Measurements from ENCODE around the gene EMP3. TPM values are rescaled to one million over a fixed set of nuclear protein-coding genes. Genes with fewer than 3 reads are reported as not detected.

The EMP3 gene
- total and polyA plus RNA-seq, 2 of the 13 experiments (the other 11 are each of a cell fraction or from before 2014, with no cell fraction given) = 2.2 to 7.8 TPM

- TF ChIP-seq ZC3H13 (CRISPR knock-in tag; IDR thresholded peaks at IDR 0.05) = 0 out of 2 replicates have a peak, but pooled peaks have one; percentile 22
- peak; percentile 5; the same call in 1 of the 2 replicates for TF ChIP-seq ZNF790 (CRISPR knock-in tag; IDR thresholded peaks at IDR 0.05; ENCODE audit: borderline replicate concordance)
- TF ChIP-seq ZNF3 (CRISPR knock-in tag; IDR thresholded peaks at IDR 0.05) = peak; percentile 93
- TF ChIP-seq ZSCAN21 (CRISPR knock-in tag; IDR thresholded peaks at IDR 0.05; ENCODE audit: borderline replicate concordance) = peak; percentile 20; the same call in 1 of the 2 replicates
- no peak for TF ChIP-seq ZNF782 (CRISPR knock-in tag; IDR thresholded peaks at IDR 0.05; ENCODE audit: borderline replicate concordance)
- peak; percentile 28; the same call in 1 of the 2 replicates for TF ChIP-seq ZFP91 (CRISPR knock-in tag; IDR thresholded peaks at IDR 0.05; ENCODE audit: borderline replicate concordance)
- TF ChIP-seq KLF16 (CRISPR knock-in tag; IDR thresholded peaks at IDR 0.05) = peak in 1 of 2 experiments; percentile 73; a peak in 2 of 4 replicates
- 0 out of 2 replicates have a peak, but pooled peaks have one; percentile 13 for TF ChIP-seq ATF7 (IDR thresholded peaks at IDR 0.05)
- no peak; the same call in 1 of the 2 replicates for TF ChIP-seq ATF7 (CRISPR knock-in tag; IDR thresholded peaks at IDR 0.05)
- TF ChIP-seq RCOR2 (CRISPR knock-in tag; IDR thresholded peaks at IDR 0.05) = peak; percentile 92
- TF ChIP-seq MTERF4 (CRISPR knock-in tag; IDR thresholded peaks at IDR 0.05) = no peak
- no peak for TF ChIP-seq ZNF34 (CRISPR knock-in tag; IDR thresholded peaks at IDR 0.05; ENCODE audit: borderline replicate concordance)
- no peak; the same call in 1 of the 2 replicates for TF ChIP-seq MNT (IDR thresholded peaks at IDR 0.05)
- TF ChIP-seq ATF7-NPFF (CRISPR knock-in tag; IDR thresholded peaks at IDR 0.05; ENCODE audit: low read depth) = no peak
- peak; percentile 65; the same call in 1 of the 2 replicates for TF ChIP-seq ATF2 (CRISPR knock-in tag; IDR thresholded peaks at IDR 0.05)
- peak; percentile 71; the same call in 1 of the 2 replicates for TF ChIP-seq ARID4A (CRISPR knock-in tag; IDR thresholded peaks at IDR 0.05; ENCODE audit: borderline replicate concordance)
- TF ChIP-seq ZFP82 (CRISPR knock-in tag; IDR thresholded peaks at IDR 0.05; ENCODE audit: borderline replicate concordance) = peak; percentile 74; the same call in 1 of the 2 replicates
- peak; percentile 68 for TF ChIP-seq FOXA1 (IDR thresholded peaks at IDR 0.05)
- peak; percentile 94 for TF ChIP-seq FOXA1 (CRISPR knock-in tag; IDR thresholded peaks at IDR 0.05)
These were observed 29.1 kb downstream of the EMP3 start (continued) for GRCh38 chr19:48354332-48354992.
